Activated CD4-positive, alpha-beta T cell treated with anti-CD3 and anti-CD28 coated beads for 4 hours (primary cell): ENCODE results near the gene MEF2C.
"Not testable (repeated sequence)": the region's sequence is repeated elsewhere in the genome, so short reads cannot be mapped to it uniquely, and the experiment has no call there.

Source experiments
- DNase-seq, 2 donors: peaks; one replicate each; pipeline ENCODE4 v3.0.0-alpha.2; 2020

Gene MEF2C

GRCh38 chr5:88861231-88861630, 21.8 kb downstream of the MEF2C start:
- DNase-seq: no peak

- no peak for DNase-seq
Observed at GRCh38 chr5:88860501-88860900, 22.5 kb downstream of the MEF2C start.

GRCh38 chr5:88858392-88858791, 24.6 kb downstream of the MEF2C start:
- no peak for DNase-seq

- DNase-seq: not testable (repeated sequence)
Observed at GRCh38 chr5:88856381-88856780, 26.6 kb downstream of the MEF2C start.

- DNase-seq: no peak
Observed at GRCh38 chr5:88854769-88855168, 28.2 kb downstream of the MEF2C start.

GRCh38 chr5:88847420-88847819, 35.6 kb downstream of the MEF2C start:
- DNase-seq: no peak

- DNase-seq: no peak
Observed at GRCh38 chr5:88846434-88846833, 36.5 kb downstream of the MEF2C start.

GRCh38 chr5:88845081-88845697, 37.8 kb downstream of the MEF2C start:
- no peak for DNase-seq

GRCh38 chr5:88842784-88843183, 40.2 kb downstream of the MEF2C start:
- DNase-seq: no peak

- DNase-seq: no peak
Observed at GRCh38 chr5:88841212-88841611, 41.8 kb downstream of the MEF2C start.

- no peak for DNase-seq
Observed at GRCh38 chr5:88840495-88840894, 42.5 kb downstream of the MEF2C start.

GRCh38 chr5:88839238-88839637, 43.7 kb downstream of the MEF2C start:
- DNase-seq: no peak

GRCh38 chr5:88838500-88838899, 44.5 kb downstream of the MEF2C start:
- no peak for DNase-seq

GRCh38 chr5:88837817-88838216, 45.2 kb downstream of the MEF2C start:
- no peak for DNase-seq

- DNase-seq: no peak
Observed at GRCh38 chr5:88837222-88837621, 45.8 kb downstream of the MEF2C start.

GRCh38 chr5:88836195-88836838, 46.7 kb downstream of the MEF2C start:
- no peak for DNase-seq

- no peak for DNase-seq
Observed at GRCh38 chr5:88834499-88834898, 48.5 kb downstream of the MEF2C start.

- no peak for DNase-seq
Observed at GRCh38 chr5:88834131-88834462, 48.9 kb downstream of the MEF2C start.

- DNase-seq: peak; percentile 5 to 20
Observed at GRCh38 chr5:88833371-88834130, 49.4 kb downstream of the MEF2C start.

- no peak for DNase-seq
Observed at GRCh38 chr5:88831816-88832215, 51.2 kb downstream of the MEF2C start.

- DNase-seq: no peak
Observed at GRCh38 chr5:88830567-88830966, 52.4 kb downstream of the MEF2C start.

GRCh38 chr5:88829775-88830174, 53.2 kb downstream of the MEF2C start:
- no peak for DNase-seq

- no peak for DNase-seq
Observed at GRCh38 chr5:88829054-88829453, 53.9 kb downstream of the MEF2C start.

- no peak for DNase-seq
Observed at GRCh38 chr5:88827997-88828396, 55.0 kb downstream of the MEF2C start.
